Lower leg skin (tissue), 3 donors: Measurements from ENCODE around the gene ACLY.

ENCODE experiments used
- CTCF ChIP-seq, 3 donors: fragments of 450-650 bp; IDR thresholded peaks; one replicate each; pipeline ENCODE4 v1.5.1; 2016; ENCODE audit warnings: antibody characterized with exemption in 3 of 3, mild to moderate bottlenecking in 3 of 3, moderate library complexity in 2 of 3
- POLR2A ChIP-seq, 2 donors: fragments of 450-650 bp; IDR thresholded peaks; one replicate each; pipeline ENCODE4 v1.6.1; 2016 to 2017; ENCODE audit warnings: antibody characterized with exemption in 2 of 2, mild to moderate bottlenecking in 1 of 2, moderate library complexity in 1 of 2

GRCh38 chr17:41901646-41902045 is 17.1 kb downstream of the ACLY start:
- TF ChIP-seq CTCF (IDR thresholded peaks at IDR 0.05), result no peak
- no peak for TF ChIP-seq POLR2A (IDR thresholded peaks at IDR 0.05)
